Fibroblast of villous mesenchyme (primary cell): ENCODE results near the gene CHAC2. TPM values are rescaled to one million over a fixed set of nuclear protein-coding genes. Genes with fewer than 3 reads are reported as not detected.

Source experiments
- DNase-seq: peaks from one replicate; pipeline ENCODE4 v3.0.0-alpha.2; 2010; ENCODE audit warnings: low read depth
- H3K4me3 ChIP-seq: 2 replicates; pipeline ENCODE4 v1.5.1; 2011; ENCODE audit warnings: low read depth, mild to moderate bottlenecking, low read length
- total RNA-seq: library from RNA; depleted of rRNA; stranded (reverse); fragments of >200 nt; gene quantifications from 2 replicates; pipeline ENCODE4 v1.2.3, GENCODE V29; 2012
- TF ChIP-seq, protein P1 (sequence below): IDR thresholded peaks from 2 replicates; pipeline ENCODE4 v1.5.1; 2012; ENCODE audit warnings: low read depth, mild to moderate bottlenecking, low read length; ENCODE audit not compliant: insufficient read depth

CHAC2 gene
- total RNA-seq, 1 donor, result 5.2 TPM

DNA sequence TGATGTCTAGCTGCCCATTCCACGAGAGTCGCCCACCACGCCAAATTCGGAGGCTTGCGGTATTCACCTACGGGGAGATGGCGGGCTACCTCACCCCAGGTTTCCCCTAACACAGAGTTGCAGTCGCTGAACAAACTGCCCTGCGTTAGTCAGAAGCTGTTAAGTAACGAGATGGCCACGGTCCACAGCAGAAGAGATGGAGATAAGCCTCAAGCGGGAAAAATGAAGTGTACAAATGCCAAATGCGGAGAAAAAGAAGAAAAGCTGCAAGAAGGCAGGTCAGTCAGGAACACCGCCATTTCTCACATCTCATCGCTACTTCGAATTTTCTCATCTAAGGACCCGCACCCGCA is 18.7 kb downstream of the CHAC2 start:
- peak; percentile 63 for DNase-seq
- TF ChIP-seq, protein P1, sequence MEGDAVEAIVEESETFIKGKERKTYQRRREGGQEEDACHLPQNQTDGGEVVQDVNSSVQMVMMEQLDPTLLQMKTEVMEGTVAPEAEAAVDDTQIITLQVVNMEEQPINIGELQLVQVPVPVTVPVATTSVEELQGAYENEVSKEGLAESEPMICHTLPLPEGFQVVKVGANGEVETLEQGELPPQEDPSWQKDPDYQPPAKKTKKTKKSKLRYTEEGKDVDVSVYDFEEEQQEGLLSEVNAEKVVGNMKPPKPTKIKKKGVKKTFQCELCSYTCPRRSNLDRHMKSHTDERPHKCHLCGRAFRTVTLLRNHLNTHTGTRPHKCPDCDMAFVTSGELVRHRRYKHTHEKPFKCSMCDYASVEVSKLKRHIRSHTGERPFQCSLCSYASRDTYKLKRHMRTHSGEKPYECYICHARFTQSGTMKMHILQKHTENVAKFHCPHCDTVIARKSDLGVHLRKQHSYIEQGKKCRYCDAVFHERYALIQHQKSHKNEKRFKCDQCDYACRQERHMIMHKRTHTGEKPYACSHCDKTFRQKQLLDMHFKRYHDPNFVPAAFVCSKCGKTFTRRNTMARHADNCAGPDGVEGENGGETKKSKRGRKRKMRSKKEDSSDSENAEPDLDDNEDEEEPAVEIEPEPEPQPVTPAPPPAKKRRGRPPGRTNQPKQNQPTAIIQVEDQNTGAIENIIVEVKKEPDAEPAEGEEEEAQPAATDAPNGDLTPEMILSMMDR, result no peak
- peak overlapping the region; percentile 99 for H3K4me3 ChIP-seq

DNA sequence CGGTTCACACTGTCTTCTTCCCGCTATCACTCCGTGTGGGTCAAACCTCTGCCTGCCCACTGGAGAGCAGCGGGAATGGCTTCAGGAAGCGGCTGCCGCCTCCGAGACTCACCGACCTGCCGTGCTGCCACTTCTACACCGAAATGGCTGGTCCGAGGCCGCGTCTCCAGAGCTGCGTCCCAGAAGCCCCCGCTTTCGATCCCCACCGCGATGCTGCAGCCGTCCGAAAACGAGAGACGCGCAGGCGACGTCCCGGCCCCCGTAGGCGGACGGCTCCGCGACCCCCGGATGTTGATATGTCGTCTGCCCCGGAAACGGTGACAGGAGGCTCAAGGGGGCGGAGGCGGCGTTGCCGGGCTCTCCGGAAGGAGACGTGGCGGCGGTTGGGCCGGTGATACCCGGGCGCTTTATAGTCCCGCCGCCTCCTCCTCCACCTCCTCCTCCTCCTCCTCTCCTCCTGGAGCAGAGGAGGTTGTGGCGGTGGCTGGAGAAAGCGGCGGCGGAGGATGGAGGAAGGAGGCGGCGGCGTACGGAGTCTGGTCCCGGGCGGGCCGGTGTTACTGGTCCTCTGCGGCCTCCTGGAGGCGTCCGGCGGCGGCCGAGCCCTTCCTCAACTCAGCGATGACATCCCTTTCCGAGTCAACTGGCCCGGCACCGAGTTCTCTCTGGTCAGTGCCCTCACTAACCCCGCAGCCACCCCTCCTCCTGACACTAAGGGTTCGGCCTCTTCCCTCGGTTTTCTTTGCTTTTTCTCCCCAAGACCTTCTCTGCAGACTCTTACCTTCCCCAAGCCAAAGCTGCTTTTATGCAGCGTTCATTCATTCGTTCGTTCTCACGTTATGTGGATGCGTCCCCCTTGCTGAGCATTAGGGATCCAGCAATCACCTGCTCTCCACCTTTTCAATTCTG is 19.4 kb downstream of the CHAC2 start, which contains the start of the genes ASB3 and ERLEC1:
TSS of gene ASB3 (minus strand) at position 249 of the 909 bp plus-strand sequence. CDS start 21,381 bp downstream, outside the sequence.
TSS of gene ERLEC1 (plus strand) at position 340 of the 909 bp plus-strand sequence. CDS start at position 507, 167 bp downstream.
- peak within 1 kb of the TSS; percentile 99 for H3K4me3 ChIP-seq
- TF ChIP-seq, protein P1, result no peak
- peak; percentile 91 for DNase-seq

DNA sequence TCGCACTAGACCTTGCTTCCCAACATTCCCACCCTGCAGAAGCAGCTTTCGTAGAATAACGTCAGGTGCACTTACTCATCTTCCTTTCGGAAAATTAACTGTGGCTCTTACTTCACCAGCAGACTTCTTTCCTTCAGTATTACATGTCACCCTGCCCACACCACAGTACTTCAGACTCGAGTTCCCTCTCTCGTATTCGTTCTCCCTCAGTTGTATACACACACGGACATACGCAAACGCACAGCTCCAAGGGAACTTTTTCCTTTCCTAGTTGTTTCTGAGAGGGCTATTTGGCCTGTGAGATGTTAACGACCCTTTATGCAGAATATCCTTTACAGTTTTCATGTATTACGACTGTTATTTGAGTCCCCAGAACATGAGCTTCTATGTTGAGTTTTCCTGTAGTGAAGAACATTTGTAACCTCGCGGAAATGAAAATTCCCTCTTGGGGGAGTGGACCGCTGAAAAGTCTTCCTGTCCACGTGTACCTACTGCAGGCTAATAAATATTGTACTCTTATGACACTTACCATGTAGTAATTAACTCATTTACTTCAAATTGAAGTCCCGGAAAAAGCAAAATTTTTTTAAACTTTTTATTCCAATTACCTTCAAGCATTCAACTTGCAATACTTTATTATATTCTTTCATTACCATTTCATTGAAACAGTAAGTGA is 20.1 kb downstream of the CHAC2 start:
- TF ChIP-seq, protein P1, result no peak
- peak overlapping the region; percentile 99 for H3K4me3 ChIP-seq
- DNase-seq, result peak; percentile 42

DNA sequence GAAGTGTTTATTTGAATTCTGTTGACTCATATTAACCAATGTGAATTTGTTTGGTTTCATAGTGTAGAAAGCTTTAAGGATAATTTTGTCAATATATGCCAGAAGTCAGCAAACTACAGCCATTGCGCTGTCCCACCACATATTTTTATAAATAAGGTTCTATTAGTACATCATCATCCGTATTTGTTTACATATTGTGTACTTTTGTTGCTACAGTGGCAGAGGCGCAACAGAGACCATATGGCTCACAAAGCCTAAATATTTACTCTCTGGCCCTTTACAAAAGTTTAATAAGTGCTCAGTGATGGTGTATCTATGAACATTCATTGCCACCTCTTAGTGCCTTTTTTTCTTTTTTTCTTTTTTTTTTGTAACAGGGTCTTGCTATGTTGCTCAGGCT is 25.7 kb downstream of the CHAC2 start:
- H3K4me3 ChIP-seq, result no peak overlapping the region
- DNase-seq, result peak; percentile 52
- TF ChIP-seq, protein P1, result no peak

DNA sequence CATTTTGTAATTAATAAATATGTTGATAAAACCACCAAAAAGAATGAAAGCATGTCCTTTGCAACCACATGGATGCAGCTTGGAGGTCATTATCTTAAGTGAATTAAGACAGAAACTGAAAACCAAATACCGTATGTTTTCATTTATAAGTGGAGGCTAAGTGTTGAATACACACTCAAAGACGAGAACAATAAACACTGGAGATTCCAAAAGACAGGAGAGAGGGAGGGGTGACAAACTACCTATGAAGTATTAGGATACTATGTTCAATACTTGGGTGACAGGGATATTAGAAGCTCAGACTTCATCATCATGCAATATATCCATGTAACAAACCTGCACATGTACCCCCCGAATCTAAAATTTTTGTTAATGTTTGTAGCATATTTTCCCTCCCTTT is 26.2 kb downstream of the CHAC2 start:
- no peak overlapping the region for H3K4me3 ChIP-seq
- no peak for DNase-seq
- TF ChIP-seq, protein P1, result no peak

DNA sequence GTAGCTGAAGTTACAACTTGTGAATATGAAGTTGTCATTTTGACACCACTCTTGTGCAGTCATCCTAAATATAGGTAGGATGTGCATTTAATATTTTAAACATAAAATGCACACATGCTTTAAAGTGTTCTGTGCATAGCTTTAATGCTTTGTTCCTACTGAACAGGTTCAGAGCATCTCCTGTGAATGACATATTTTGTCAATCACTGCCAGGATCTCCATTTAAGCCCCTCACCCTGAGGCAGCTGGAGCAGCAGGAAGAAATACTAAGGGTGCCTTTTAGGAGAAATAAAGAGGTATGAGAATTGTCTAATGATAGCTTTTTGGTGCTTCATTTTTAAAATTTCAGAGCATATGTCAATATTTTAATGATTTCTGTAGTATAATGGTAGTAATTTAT is 33.9 kb downstream of the CHAC2 start:
- TF ChIP-seq, protein P1, result no peak
- no peak for DNase-seq
- H3K4me3 ChIP-seq, result no peak overlapping the region
